Adrenal gland (tissue), 19 donors: ENCODE measurements around the gene ZNF211. TPM values are rescaled to one million over a fixed set of nuclear protein-coding genes. Genes with fewer than 3 reads are reported as not detected.
A peak's percentile ranks its signal among the peaks of the same experiment; 100 is the strongest.

Experiments
- DNase-seq, 7 donors: peaks; one replicate each; pipeline ENCODE4 v3.0.0-alpha.2; 2019 to 2020
- H3K27ac ChIP-seq, 5 donors: fragments of 200-600 bp; sonication (generic) in 4 of 5; 1 replicate in 3 of 5; 2 replicates in 2 of 5; pipeline versions ENCODE4 v1.5.1 to v1.8.0; 2016 to 2020; ENCODE audit warnings: mild to moderate bottlenecking in 1 of 5
- H3K27me3 ChIP-seq: fragments of 200-600 bp; 2 replicates; pipeline ENCODE4 v1.8.0; 2021
- H3K36me3 ChIP-seq, 2 donors: fragments of 200-600 bp; replicated peaks in 1 of 2; 1 replicate in 1 of 2; 2 replicates in 1 of 2; pipeline versions ENCODE4 v1.5.1 to v1.8.0; 2018 to 2022
- H3K4me1 ChIP-seq, 2 donors: fragments of 200-600 bp; replicated peaks in 1 of 2; 1 replicate in 1 of 2; 2 replicates in 1 of 2; pipeline versions ENCODE4 v1.5.1 to v1.8.0; 2018 to 2021
- H3K4me3 ChIP-seq, 4 donors: fragments of 200-600 bp; sonication (generic) in 3 of 4; one replicate each; pipeline ENCODE4 v1.5.1; 2016 to 2018
- H3K9me3 ChIP-seq, 3 donors: fragments of 200-600 bp; sonication (generic) in 1 of 3; replicated peaks in 1 of 3; 1 replicate in 2 of 3; 2 replicates in 1 of 3; pipeline versions ENCODE4 v1.5.1 to v1.8.0; 2016 to 2021
- CTCF ChIP-seq, 6 experiments: fragments of 450-650 bp in 4 of 6; fragments of 200-600 bp in 2 of 6; sonication (generic) in 1 of 6; IDR thresholded peaks; 1 replicate in 5 of 6; 2 replicates in 1 of 6; pipeline versions ENCODE4 v1.5.1 to v1.8.0; 2016 to 2021; ENCODE audit warnings: antibody characterized with exemption in 6 of 6, mild to moderate bottlenecking in 2 of 6, moderate library complexity in 1 of 6
- POLR2A ChIP-seq, 2 donors: fragments of 450-650 bp; IDR thresholded peaks; one replicate each; pipeline ENCODE4 v1.6.1; 2017; ENCODE audit warnings: antibody characterized with exemption in 2 of 2, mild to moderate bottlenecking in 2 of 2, moderate library complexity in 1 of 2
- WGBS, 4 donors: extraction: QIAGEN DNeasy Blood & Tissue Kit in 2 of 4; methylation state at CpG; one replicate each; pipeline versions ENCODE4 v1.1.5 to v1.1.7; 2013 to 2017; 5-methylcytosine and 5-hydroxymethylcytosine counted together
- intact Hi-C, 2 donors: fragments of 100-400 bp; cut with DNase I; formaldehyde crosslinking; loops; one replicate each; pipeline versions ENCODE4 v1.14.1 to v1.15.0; 2022 to 2023
- long read RNA-seq, 10 donors: library from polyadenylated mRNA in 3 of 10; unstranded in 2 of 10; stranded (forward) in 1 of 10; transcript quantifications; one replicate each; pipeline ENCODE4 v2.0.0 and lab custom pipeline, GENCODE V29; 2021 to 2026
- polyA plus RNA-seq, 3 donors: library from polyadenylated mRNA; stranded (reverse); fragments of 200-250 nt in 2 of 3; fragments of 350-450 nt in 1 of 3; fragmentation: Illumina TruSeq in 1 of 3; extraction: RNeasy Lipid Tissue Mini Kit (QIAGEN cat#74804) in 1 of 3; gene quantifications; one replicate each; pipeline ENCODE4 v1.2.3, GENCODE V29; 2013 to 2014
- total RNA-seq, 9 donors: library from RNA; depleted of rRNA in 4 of 9; stranded (reverse); fragments of >200 nt in 4 of 9; fragments of 120-200 nt in 1 of 9; fragmentation: NEBNext Ultra II Directional in 1 of 9; extraction: Animal tissue kit (Norgen Biotek cat#: 25700) in 1 of 9; gene quantifications; one replicate each; pipeline versions ENCODE4 v1.1.0 to v1.2.4, GENCODE V29; 2013 to 2023
- donor health status: healthy with polysubstance abuse.
- donor health status: Bipolar disorder and iron deficiency.
- donor health status: DM: yes; HTN: yes; CAD: no.
- donor health status: DM: no; HTN: no; CAD: no.
- donor health status: DM: no; HTN: no; CAD: no.
- donor health status: DM: yes; HTN: yes; CAD: no.

ZNF211 gene
- total RNA-seq (10 to 100 TPM; 11.1 to 38.7 (median 15.3) TPM), polyA plus RNA-seq (10 to 100 TPM; 10.5 to 31.1 (median 21.6) TPM)
- long read RNA-seq, donor 1: 0 reads
- long read RNA-seq, donor 2: 0 reads
- long read RNA-seq, donor 3, partial matches to known transcripts: 0 of 1 reads
- long read RNA-seq, donor 3, other reads (novel, unspliced or antisense): 0 of 1 reads
- long read RNA-seq, donor 4, partial matches to known transcripts: 1 of 9 reads
- long read RNA-seq, donor 4, other reads (novel, unspliced or antisense): 5 of 9 reads
- long read RNA-seq, donor 5, transcript ZNF211-201 (4 exons, 2,440 nt): major isoform, 6 of 23 reads
- long read RNA-seq, donor 5, transcript ZNF211-207 (5 exons, 2,641 nt): minor isoform, 5 of 23 reads
- long read RNA-seq, donor 5, partial matches to known transcripts: 2 of 23 reads
- long read RNA-seq, donor 5, other reads (novel, unspliced or antisense): 8 of 23 reads
- long read RNA-seq, donor 6, partial matches to known transcripts: 1 of 6 reads
- long read RNA-seq, donor 6, other reads (novel, unspliced or antisense): 2 of 6 reads
- long read RNA-seq, donor 7: 0 reads
- long read RNA-seq, donor 8, partial matches to known transcripts: 0 of 2 reads
- long read RNA-seq, donor 8, other reads (novel, unspliced or antisense): 0 of 2 reads
- long read RNA-seq, donor 9: 0 reads
- long read RNA-seq, donor 10: 0 reads

- H3K27ac ChIP-seq: peak within 1 kb of the TSS in 4 of 5 donors; percentile 55 to 89 (median 66)
- peak; percentile 91 to 97 (median 95) for DNase-seq
- intact Hi-C loops: no loop called here
- peaks cover 0 to 13% (median 3%) of the 10 kb centered on the region in 3 donors for H3K9me3 ChIP-seq
- 1 to 3% (median 1%) methylated on average over 33 to 59 of the region's 59 CpGs for WGBS, 4 donors
- H3K27me3 ChIP-seq: no peaks in the 10 kb centered on the region
- H3K4me1 ChIP-seq: peaks cover 6 to 7% of the 10 kb centered on the region in 2 donors
- TF ChIP-seq CTCF (IDR thresholded peaks at IDR 0.05) (no peak), POLR2A (IDR thresholded peaks at IDR 0.05) (peak in 1 of 2 donors; percentile 40)
- peak within 1 kb of the TSS; percentile 57 to 77 (median 70) for H3K4me3 ChIP-seq
- H3K36me3 ChIP-seq: peaks cover 0 to 4% of the 10 kb centered on the region in 2 donors
Measured at GRCh38 chr19:57632987-57633831, at the start of gene ZNF211. ZNF211 (plus strand) TSS chr19:57633168; CDS start chr19:57633347, 179 bp downstream.

DNA sequence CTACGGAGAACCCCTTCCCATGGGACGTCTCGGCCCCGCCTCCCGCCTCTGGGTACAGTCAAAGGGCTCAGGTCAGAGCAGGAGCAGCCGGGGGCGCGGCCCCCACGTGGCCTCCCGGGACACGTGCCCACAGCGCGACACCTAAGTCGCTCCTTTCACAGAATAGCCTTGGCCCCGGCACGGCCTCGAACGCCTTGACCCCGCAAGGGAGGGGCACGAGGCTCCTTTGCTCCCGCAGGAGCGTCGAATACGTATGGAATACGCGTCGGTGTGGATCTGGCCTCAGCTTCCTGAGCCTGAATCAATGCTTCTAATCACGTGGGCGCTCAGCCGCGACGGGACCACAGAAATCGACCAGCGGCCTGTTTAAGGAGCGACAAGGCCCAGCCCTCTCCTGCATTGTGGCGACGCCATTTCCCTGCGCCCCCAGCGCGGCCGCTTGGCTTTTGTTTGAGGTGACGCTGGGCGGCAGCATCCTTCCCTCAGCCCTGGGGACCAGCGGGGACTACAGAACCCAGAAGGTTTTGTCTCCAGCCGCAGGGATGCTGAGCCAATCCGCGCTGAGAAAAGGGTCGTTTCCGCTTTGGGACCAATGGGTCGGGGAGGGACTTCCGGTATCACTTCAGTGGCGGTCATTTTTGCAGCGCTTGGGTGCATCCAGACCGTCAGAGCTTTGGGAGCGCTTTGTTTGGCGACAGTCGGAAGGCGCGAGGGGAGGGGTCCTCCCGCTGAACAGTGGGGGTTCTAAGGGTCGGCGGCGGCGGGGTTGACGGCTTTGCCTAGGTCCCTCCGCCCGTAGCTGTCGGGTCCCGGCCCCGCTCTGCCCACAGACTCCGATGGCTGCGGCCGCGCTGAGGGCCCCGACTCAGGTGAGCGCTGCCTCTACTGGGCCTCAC is 49.2 kb upstream of the ZNF211 start, which contains the start of gene ZIK1:
Gene ZIK1 (plus strand): TSS at position 625 of the 896 bp plus-strand sequence. CDS start 212 bp downstream, at position 837.
- H3K36me3 ChIP-seq: no peaks in the 10 kb centered on the region
- peak in 1 of 2 donors; percentile 26 for TF ChIP-seq POLR2A (IDR thresholded peaks at IDR 0.05)
- peak in 1 of 6 experiments; percentile 11 for TF ChIP-seq CTCF (IDR thresholded peaks at IDR 0.05)
- peaks cover 0 to 16% (median 0%) of the 10 kb centered on the region in 3 donors for H3K9me3 ChIP-seq
- peak within 1 kb of the TSS in 3 of 4 donors; percentile 33 to 61 (median 58) for H3K4me3 ChIP-seq
- WGBS, 4 donors: 1 to 2% (median 2%) methylated on average over 33 to 76 of the region's 76 CpGs; no CpG with 5 or more reads in 1 of the 4 donors
- intact Hi-C loops: no loop called here
- no peaks in the 10 kb centered on the region for H3K27me3 ChIP-seq
- DNase-seq: peak; percentile 89 to 97 (median 93)
- peak within 1 kb of the TSS in 2 of 5 donors; percentile 39 to 66 for H3K27ac ChIP-seq
- H3K4me1 ChIP-seq: peaks cover 4 to 19% of the 10 kb centered on the region in 2 donors

DNA sequence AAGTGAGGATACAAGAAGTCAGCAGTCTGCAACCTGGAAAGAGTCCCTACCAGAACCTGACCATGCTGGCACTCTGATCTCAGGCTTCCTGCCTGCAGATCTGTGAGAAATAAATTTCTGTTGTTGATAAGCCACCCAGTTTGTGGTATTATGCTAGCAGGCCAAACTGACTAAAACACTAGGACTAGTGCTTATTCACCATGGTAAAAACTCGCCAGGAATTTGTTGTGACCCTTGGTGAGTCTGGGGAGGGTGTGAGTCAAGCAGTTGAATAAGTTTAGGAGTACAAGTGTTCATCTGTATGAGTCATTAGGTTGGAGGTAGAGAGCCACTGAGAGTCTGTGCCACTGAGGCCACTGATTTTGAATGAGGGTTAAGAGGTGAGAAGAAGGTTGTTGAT is 45.4 kb upstream of the ZNF211 start:
- Histone ChIP-seq H3K27me3 (no peaks in the 10 kb centered on the region), H3K27ac (no peak overlapping the region), H3K9me3 (peaks cover 0 to 50% (median 0%) of the 10 kb centered on the region in 3 donors), H3K4me3 (no peak overlapping the region), H3K36me3 (peaks cover 0 to 13% of the 10 kb centered on the region in 2 donors), H3K4me1 (peaks cover 4 to 14% of the 10 kb centered on the region in 2 donors)
- TF ChIP-seq POLR2A (IDR thresholded peaks at IDR 0.05): no peak
- TF ChIP-seq CTCF (IDR thresholded peaks at IDR 0.05): no peak
- intact Hi-C loops: no loop called here
- WGBS, 4 donors: 100% methylated on average over 1 of the region's 1 CpG
- no peak for DNase-seq
